ENCODE measurements around the gene TAF1. TPM values are rescaled to one million over a fixed set of nuclear protein-coding genes. Genes with fewer than 3 reads are reported as not detected.

TAF1 gene
- total and polyA plus RNA-seq, 2 of the 8 experiments (the other 6 are each of a cell fraction or from before 2014, with no cell fraction given), result 6.3 to 30.2 TPM

DNA sequence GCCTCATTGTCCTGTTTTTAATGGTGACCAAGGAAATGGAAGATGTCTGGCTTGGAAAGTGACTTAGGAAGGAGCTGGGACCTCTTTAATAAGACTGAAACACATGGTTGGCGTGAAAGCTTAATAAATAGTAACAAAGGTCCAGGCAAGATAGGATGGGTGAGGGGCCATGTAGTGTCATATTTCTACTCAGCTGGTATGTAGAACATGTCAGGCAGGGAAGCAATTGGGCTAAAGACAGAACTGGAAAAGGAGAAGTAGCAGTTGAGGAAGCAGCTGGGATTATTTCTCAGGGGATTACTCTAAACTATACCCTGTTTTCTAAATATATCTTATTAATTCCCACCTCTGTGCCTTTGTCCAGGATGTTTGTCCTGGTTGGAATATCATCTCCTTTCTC lies 46.0 kb upstream of the TAF1 start:
- H3K4ac ChIP-seq (replicated peaks; ENCODE audit: insufficient read length, low read depth, low read length), result no peak overlapping the region
- H4K91ac ChIP-seq (replicated peaks; ENCODE audit: insufficient read length, low read length), result no peak overlapping the region
- no peak overlapping the region for H2BK12ac ChIP-seq (ENCODE audit: low read depth, low read length)
- no peaks in the 10 kb centered on the region for H3K23me2 ChIP-seq (ENCODE audit: low read depth, low read length)
- no peak overlapping the region for H3K56ac ChIP-seq (replicated peaks; ENCODE audit: insufficient read length, low read depth, low read length)
- no peaks in the 10 kb centered on the region for H3K9me3 ChIP-seq (ENCODE audit: insufficient read depth in 2 of 2, low read depth in 1 of 2, low read length in 1 of 2)
- no peak overlapping the region for H3K9ac ChIP-seq (replicated peaks in 1 of 4; ENCODE audit: extremely low read depth in 1 of 4, low read depth in 3 of 4, low read length in 3 of 4)
- H3K4me3 ChIP-seq (ENCODE audit: extremely low read depth in 1 of 4, insufficient read depth in 2 of 4, low read depth in 3 of 4, low read length in 4 of 4), result no peak overlapping the region
- H3K23ac ChIP-seq (ENCODE audit: insufficient read length), result no peak overlapping the region
- WGBS, 2 experiments (ENCODE audit: extremely low coverage in 1 of 2, insufficient coverage in 1 of 2, insufficient read length in 1 of 2, insufficient replicate concordance in 2 of 2, low coverage in 1 of 2, low lambda C conversion rate in 2 of 2, missing lambda C conversion rate in 1 of 2), result 89% methylated on average over 1 of the region's 1 CpG; no CpG with 5 or more reads in 1 of the 2 experiments
- no peak overlapping the region for H2AK5ac ChIP-seq (ENCODE audit: low read depth, low read length)
- no peak overlapping the region for H3K14ac ChIP-seq (ENCODE audit: insufficient read length)
- H4K8ac ChIP-seq (ENCODE audit: extremely low read depth, insufficient read depth, low read length), result no peak overlapping the region
- no peak overlapping the region for H3K27ac ChIP-seq (ENCODE audit: low read depth, low read length)
- no peak overlapping the region for H3K4me2 ChIP-seq (ENCODE audit: insufficient read depth in 1 of 2, low read depth in 2 of 2, low read length in 2 of 2)
- no peak overlapping the region for H2BK15ac ChIP-seq (ENCODE audit: low read length)
- H2BK5ac ChIP-seq (ENCODE audit: low read depth, low read length), result no peak overlapping the region
- CTCF ChIA-PET (ENCODE audit: partially characterized antibody), result no interaction called here
- H4K5ac ChIP-seq (ENCODE audit: insufficient read length, low read depth, low read length), result no peak overlapping the region
- H3K18ac ChIP-seq (ENCODE audit: extremely low read depth, low read length), result no peak overlapping the region
- H3K79me2 ChIP-seq (ENCODE audit: control insufficient read depth in 1 of 2, insufficient read depth in 2 of 2, low read length in 2 of 2), result no peaks in the 10 kb centered on the region
- H2BK20ac ChIP-seq (ENCODE audit: low read length), result no peak overlapping the region
- no peaks in the 10 kb centered on the region for H3K27me3 ChIP-seq (replicated peaks in 1 of 4; ENCODE audit: control insufficient read depth in 3 of 4, extremely low read depth in 1 of 4, insufficient read depth in 3 of 4, low read length in 3 of 4)
- no peak overlapping the region for H2AFZ ChIP-seq (ENCODE audit: low read length)
- H3K36me3 ChIP-seq (ENCODE audit: control insufficient read depth in 2 of 4, insufficient read depth in 4 of 4, low read length in 3 of 4), result no peaks in the 10 kb centered on the region
- DNase-seq (ENCODE audit: low read depth in 1 of 2, low spot score in 2 of 2) (no peak), FAIRE-seq (no peak)
- H2BK120ac ChIP-seq (replicated peaks; ENCODE audit: low read depth, low read length), result no peak overlapping the region
- H4K20me1 ChIP-seq (replicated peaks in 1 of 2; ENCODE audit: control insufficient read depth in 1 of 2, insufficient read depth in 2 of 2, low read length in 2 of 2), result no peaks in the 10 kb centered on the region
- POLR2A ChIA-PET (ENCODE audit: partially characterized antibody), result interaction anchor here (1.5 kb wide), 1 partner anchor 19 kb away, joined by 4 read pairs; the partner anchor contains the start of gene ITGB1BP2
- no peaks in the 10 kb centered on the region for H3K4me1 ChIP-seq (replicated peaks in 1 of 4; ENCODE audit: control insufficient read depth in 3 of 4, insufficient read depth in 4 of 4, low read length in 3 of 4)
- H3K79me1 ChIP-seq (ENCODE audit: low read depth, low read length), result no peaks in the 10 kb centered on the region
- no peak for TF ChIP-seq PHF8 (conservative IDR thresholded peaks at IDR 0.05; ENCODE audit: low read depth, low read length)
- no peak for TF ChIP-seq SAP30 (IDR thresholded peaks at IDR 0.05; ENCODE audit: insufficient read depth, insufficient replicate concordance, low read length)
- TF ChIP-seq KDM1A (IDR thresholded peaks at IDR 0.05; ENCODE audit: borderline replicate concordance, low read length), result no peak
- no peak for TF ChIP-seq RNF2 (IDR thresholded peaks at IDR 0.05; ENCODE audit: borderline replicate concordance, low read depth, low read length, missing control alignments, poor library complexity, severe bottlenecking)
- TF ChIP-seq USF2 (IDR thresholded peaks at IDR 0.05; ENCODE audit: low read length), result no peak
- TF ChIP-seq, protein P1, sequence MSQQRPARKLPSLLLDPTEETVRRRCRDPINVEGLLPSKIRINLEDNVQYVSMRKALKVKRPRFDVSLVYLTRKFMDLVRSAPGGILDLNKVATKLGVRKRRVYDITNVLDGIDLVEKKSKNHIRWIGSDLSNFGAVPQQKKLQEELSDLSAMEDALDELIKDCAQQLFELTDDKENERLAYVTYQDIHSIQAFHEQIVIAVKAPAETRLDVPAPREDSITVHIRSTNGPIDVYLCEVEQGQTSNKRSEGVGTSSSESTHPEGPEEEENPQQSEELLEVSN (IDR thresholded peaks at IDR 0.05), result no peak
- TF ChIP-seq, protein P2, sequence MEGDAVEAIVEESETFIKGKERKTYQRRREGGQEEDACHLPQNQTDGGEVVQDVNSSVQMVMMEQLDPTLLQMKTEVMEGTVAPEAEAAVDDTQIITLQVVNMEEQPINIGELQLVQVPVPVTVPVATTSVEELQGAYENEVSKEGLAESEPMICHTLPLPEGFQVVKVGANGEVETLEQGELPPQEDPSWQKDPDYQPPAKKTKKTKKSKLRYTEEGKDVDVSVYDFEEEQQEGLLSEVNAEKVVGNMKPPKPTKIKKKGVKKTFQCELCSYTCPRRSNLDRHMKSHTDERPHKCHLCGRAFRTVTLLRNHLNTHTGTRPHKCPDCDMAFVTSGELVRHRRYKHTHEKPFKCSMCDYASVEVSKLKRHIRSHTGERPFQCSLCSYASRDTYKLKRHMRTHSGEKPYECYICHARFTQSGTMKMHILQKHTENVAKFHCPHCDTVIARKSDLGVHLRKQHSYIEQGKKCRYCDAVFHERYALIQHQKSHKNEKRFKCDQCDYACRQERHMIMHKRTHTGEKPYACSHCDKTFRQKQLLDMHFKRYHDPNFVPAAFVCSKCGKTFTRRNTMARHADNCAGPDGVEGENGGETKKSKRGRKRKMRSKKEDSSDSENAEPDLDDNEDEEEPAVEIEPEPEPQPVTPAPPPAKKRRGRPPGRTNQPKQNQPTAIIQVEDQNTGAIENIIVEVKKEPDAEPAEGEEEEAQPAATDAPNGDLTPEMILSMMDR (IDR thresholded peaks at IDR 0.05; ENCODE audit: control extremely low read depth in 1 of 3, insufficient read depth in 1 of 3, low read depth in 1 of 3, low read length in 3 of 3), result no peak
- no peak for TF ChIP-seq MAFK (IDR thresholded peaks at IDR 0.05; ENCODE audit: low read depth, low read length)
- TF ChIP-seq SP4 (IDR thresholded peaks at IDR 0.05; ENCODE audit: low read length), result no peak

Measured in H1 (cell line).